SK-N-MC (cell line): ENCODE measurements around the gene TSHZ3.

Source experiments
- EZH2 ChIP-seq: fragments of 200-600 bp; sonication (generic); IDR thresholded peaks from one replicate; pipeline ENCODE4 v1.6.1; 2017; ENCODE audit warnings: antibody characterized with exemption
- POLR2AphosphoS5 ChIP-seq: IDR thresholded peaks from 2 replicates; pipeline ENCODE4 v1.6.1; 2012; ENCODE audit warnings: mild to moderate bottlenecking, low read depth, low read length, borderline replicate concordance

DNA sequence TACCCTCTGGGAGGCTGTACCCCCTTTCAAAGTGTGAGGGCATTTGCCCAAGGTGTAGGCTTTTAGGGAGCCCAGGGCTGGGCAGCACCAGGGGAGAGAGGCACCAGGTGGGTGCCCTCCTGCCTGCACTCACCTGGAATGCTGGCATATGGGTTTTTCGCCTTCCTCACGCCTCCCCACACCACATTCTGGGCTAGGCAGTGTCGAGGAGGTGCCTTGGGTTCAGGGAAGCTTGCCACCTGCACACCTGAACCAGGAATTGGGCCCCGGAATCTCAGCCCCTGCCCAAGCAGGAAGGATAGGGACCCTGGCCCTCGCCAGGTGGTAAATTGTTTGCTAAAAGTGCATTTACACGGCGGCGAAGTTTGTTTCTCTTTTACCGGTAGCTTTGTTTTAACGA is 5.1 kb upstream of the TSHZ3 start:
- TF ChIP-seq EZH2 (no peak), POLR2AphosphoS5 (no peak)
